ENCODE measurements around the gene DIP2C. TPM values are rescaled to one million over a fixed set of nuclear protein-coding genes. Genes with fewer than 3 reads are reported as not detected.

Gene DIP2C
- total RNA-seq, 3 donors from 2014 or later = 8.0 to 72.0 (median 8.5) TPM

GRCh38 chr10:672992-673391, 16.5 kb downstream of the DIP2C start:
- intact Hi-C loops (cut with DNase I, micrococcal nuclease) = no loop called here
- no peak for ATAC-seq
- Histone ChIP-seq H3K4me3 (no peak overlapping the region), H3K36me3 (ENCODE audit: low read depth) (no peaks in the 10 kb centered on the region), H3K4me1 (ENCODE audit: low read depth) (no peaks in the 10 kb centered on the region), H3K9me3 (no peaks in the 10 kb centered on the region)
- DNase-seq = peak in 1 of 3 donors; percentile 7
- no peak for TF ChIP-seq CTCF (IDR thresholded peaks at IDR 0.05)

GRCh38 chr10:672203-672602, 17.3 kb downstream of the DIP2C start:
- intact Hi-C loops (cut with DNase I, micrococcal nuclease) = no loop called here
- DNase-seq (peak in 1 of 3 donors; percentile 0), ATAC-seq (no peak)
- no peaks in the 10 kb centered on the region for H3K4me1 ChIP-seq (ENCODE audit: low read depth)
- H3K9me3 ChIP-seq = no peaks in the 10 kb centered on the region
- no peak overlapping the region for H3K4me3 ChIP-seq
- no peak for TF ChIP-seq CTCF (IDR thresholded peaks at IDR 0.05)
- no peaks in the 10 kb centered on the region for H3K36me3 ChIP-seq (ENCODE audit: low read depth)

- no peaks in the 10 kb centered on the region for H3K9me3 ChIP-seq
- no peaks in the 10 kb centered on the region for H3K36me3 ChIP-seq (ENCODE audit: low read depth)
- DNase-seq (peak in 1 of 3 donors; percentile 0), ATAC-seq (no peak)
- no peak for TF ChIP-seq CTCF (IDR thresholded peaks at IDR 0.05)
- intact Hi-C loops (cut with DNase I, micrococcal nuclease) = no loop called here
- no peak overlapping the region for H3K4me3 ChIP-seq
- H3K4me1 ChIP-seq (ENCODE audit: low read depth) = no peaks in the 10 kb centered on the region
Observed at GRCh38 chr10:670990-671389, 18.5 kb downstream of the DIP2C start.

- Histone ChIP-seq H3K36me3 (ENCODE audit: low read depth) (no peaks in the 10 kb centered on the region), H3K9me3 (no peaks in the 10 kb centered on the region), H3K4me1 (ENCODE audit: low read depth) (no peaks in the 10 kb centered on the region), H3K4me3 (no peak overlapping the region)
- DNase-seq (peak in 1 of 3 donors; percentile 1), ATAC-seq (no peak)
- intact Hi-C loops (cut with DNase I, micrococcal nuclease) = no loop called here
- no peak for TF ChIP-seq CTCF (IDR thresholded peaks at IDR 0.05)
Observed at GRCh38 chr10:670038-670437, 19.4 kb downstream of the DIP2C start.

GRCh38 chr10:668786-669485, 20.5 kb downstream of the DIP2C start:
- DNase-seq (no peak), ATAC-seq (no peak)
- no peak for TF ChIP-seq CTCF (IDR thresholded peaks at IDR 0.05)
- no peaks in the 10 kb centered on the region for H3K9me3 ChIP-seq
- intact Hi-C loops (cut with DNase I, micrococcal nuclease) = no loop called here
- no peaks in the 10 kb centered on the region for H3K36me3 ChIP-seq (ENCODE audit: low read depth)
- H3K4me3 ChIP-seq = no peak overlapping the region
- H3K4me1 ChIP-seq (ENCODE audit: low read depth) = no peaks in the 10 kb centered on the region

All from mucosa of descending colon (tissue), 3 donors.